SKM-1 (cell line): ENCODE data around the gene CDKN2B-AS1.
"Not testable (repeated sequence)": the region's sequence is repeated elsewhere in the genome, so short reads cannot be mapped to it uniquely, and the experiment has no call there.

ENCODE experiments used
- DNase-seq: peaks from one replicate; lab custom pipeline; 2025; ENCODE audit not compliant: unreplicated experiment; lab: John Stamatoyannopoulos, UW

The CDKN2B-AS1 gene

DNA sequence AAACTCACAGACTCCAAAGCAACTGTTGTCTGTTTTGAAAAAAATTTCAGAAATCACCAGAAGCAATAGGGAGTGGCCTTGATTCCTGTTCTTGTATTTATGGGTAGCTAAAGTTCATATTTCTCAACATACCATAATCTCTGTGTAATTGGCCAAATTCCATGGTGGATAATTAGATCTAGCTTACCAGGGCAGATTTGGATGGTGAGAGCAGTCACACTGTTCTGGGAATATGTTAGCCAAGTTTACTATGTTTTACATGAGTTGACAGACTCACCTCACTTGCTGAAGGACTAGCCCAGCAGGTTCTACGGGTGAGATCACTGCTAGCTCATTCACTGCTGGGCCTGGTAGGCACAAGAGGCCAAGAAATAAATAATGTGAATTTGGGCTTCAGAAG lies 47.2 kb downstream of the CDKN2B-AS1 start:
- DNase-seq = no peak

GRCh38 chr9:22043928-22044327 lies 49.3 kb downstream of the CDKN2B-AS1 start:
- no peak for DNase-seq

DNA sequence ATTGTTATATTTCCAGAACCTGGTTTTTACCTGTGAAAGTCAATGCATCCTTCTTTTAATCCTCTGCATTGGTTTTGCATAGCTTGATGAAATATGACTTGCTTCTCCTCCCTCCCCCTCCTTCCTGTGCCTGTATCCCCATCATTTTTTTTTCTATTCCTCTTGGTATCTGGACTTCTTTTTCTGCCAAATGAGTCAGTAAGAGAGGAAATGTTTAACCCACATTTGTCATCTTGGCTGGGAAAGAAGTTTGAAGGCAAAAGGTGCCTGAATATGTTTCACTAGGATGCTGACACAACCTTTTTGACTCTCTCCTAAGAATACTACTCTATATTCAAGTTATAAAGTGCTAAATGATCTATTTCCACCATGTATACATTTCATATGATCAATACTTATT lies 50.0 kb downstream of the CDKN2B-AS1 start:
- no peak for DNase-seq

- DNase-seq = no peak
Measured at GRCh38 chr9:22045423-22045822, 50.8 kb downstream of the CDKN2B-AS1 start.

- DNase-seq = no peak
Measured at GRCh38 chr9:22046243-22046885, 51.8 kb downstream of the CDKN2B-AS1 start.

DNA sequence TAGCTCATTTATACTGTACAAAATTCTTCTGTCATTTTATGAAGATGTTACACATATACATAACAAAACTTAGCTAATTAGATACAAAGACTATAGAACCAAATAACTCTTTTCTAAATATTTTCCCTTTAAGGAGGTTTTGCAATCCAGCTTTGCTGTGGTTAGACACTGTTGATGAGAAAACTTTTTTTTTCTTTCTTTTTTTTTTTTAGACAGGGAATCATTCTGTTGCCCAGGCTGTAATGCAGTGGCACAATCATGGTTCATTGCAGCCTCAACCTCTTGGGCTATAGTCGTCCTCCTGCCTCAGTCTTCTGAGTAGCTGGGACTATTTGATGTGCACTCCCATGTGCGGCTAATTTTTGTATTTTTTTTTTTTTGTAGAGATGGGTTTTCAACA lies 53.0 kb downstream of the CDKN2B-AS1 start:
- no peak for DNase-seq

DNA sequence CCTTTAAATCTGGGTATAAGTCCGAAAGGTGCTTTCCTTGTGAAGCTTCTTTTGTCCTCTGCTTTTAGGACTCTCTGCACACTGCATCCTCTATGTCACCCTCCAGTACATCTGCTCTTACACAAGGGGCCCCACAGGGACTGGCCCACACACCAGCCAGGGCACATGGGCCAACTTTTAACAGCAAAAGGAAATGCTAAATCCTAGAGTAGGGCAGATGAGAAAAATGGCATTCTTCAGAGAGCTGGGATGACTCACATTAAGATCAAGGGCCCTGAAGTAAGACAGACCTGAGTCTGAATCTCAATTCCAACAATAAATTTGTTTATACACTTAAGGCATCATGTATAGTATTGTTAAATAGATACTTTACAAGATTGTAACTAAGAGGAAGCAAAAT lies 54.8 kb downstream of the CDKN2B-AS1 start:
- DNase-seq = no peak

DNA sequence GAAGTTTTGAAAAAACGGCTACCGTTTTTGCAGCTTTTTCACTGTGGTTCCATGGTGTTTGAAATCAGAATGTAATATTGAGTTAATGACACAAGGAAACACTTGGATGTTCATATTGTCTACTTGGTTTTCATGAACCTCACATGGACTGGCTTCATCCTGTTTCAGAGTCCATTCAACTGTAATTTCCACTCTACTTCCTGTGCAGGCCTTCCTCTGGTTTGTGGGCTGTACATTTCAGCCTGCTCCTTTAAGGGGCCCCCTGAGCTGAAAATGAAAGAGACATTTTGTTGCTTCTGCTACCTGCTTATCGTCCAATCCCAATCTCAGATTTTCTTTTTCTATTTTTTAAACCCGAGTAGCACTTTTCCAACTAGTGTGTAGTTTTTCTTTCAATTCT lies 56.3 kb downstream of the CDKN2B-AS1 start:
- DNase-seq = peak; percentile 48

- DNase-seq = no peak
Measured at GRCh38 chr9:22052376-22052945, 57.9 kb downstream of the CDKN2B-AS1 start.

- DNase-seq = no peak
Measured at GRCh38 chr9:22053178-22053577, 58.6 kb downstream of the CDKN2B-AS1 start.

DNA sequence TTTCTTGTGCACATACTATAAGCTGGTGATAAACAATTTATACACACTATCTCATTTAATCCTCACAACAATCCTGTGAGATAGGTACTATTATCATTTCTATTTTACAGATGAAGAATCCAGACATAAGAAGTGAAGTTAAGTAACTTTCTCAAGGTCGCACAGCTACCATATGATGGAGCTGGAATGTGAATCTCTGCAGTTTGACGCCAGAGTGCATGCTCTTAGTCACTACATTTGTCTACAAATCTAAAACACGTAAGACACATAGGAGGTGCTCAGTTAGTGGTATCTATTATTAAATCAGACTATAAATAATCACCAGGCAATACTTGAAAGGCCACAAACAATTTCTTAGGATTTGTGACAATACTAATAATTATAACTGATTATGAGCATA lies 59.5 kb downstream of the CDKN2B-AS1 start:
- no peak for DNase-seq

GRCh38 chr9:22054529-22054928 lies 59.9 kb downstream of the CDKN2B-AS1 start:
- no peak for DNase-seq

DNA sequence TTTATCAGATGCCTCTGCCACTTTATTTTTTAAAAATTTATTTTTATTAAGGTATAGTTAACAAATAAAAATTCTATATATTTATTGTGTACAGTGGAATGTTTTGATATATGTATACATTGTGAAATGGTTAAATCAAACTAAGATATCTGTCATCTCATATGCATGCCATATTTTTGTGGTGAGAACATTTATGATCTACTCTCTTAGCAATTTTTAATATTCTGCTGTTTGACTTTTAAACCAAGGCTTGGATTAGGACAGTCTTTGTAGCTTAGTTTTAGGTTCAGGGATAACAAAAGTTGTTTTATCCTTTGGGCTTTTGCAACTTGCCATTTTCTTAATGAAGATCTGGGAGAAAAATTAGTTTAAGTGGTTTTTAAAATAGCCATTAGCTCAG lies 60.5 kb downstream of the CDKN2B-AS1 start:
- no peak for DNase-seq

DNA sequence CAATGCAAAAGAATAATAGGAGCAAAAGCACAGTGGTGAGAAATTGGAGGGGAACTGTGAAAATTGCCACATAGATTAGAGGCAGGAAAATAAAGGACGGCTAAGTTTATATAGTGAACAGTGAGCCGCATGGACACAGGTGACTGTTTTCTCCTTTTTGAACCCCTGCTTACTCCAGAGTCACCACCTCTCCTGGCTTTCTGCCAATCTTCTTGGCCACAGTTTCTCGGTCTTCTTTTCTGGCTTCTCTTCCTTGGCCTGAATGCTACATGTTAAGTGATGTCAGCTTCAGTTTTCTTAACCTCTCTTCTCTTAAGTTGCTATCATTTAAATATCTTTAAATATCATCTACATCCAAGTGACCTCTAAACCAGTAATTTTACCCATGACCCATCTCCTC lies 61.8 kb downstream of the CDKN2B-AS1 start:
- no peak for DNase-seq

DNA sequence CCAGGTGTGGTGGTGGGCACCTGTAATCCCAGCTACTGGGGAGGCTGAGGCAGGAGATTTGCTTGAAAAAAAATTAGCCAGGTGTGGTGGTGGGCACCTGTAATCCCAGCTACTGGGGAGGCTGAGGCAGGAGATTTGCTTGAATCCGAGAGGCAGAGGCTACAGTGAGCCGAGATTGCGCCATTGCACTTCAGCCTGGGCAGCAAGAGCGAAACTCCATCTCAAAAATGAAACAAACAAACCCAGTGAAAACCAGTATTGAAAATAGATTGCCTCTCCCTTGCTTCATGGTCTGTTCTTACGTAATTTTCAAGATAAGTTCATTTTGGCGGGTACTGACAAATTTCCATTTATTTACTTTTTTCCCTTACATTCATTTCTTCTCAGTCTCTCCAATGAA lies 63.4 kb downstream of the CDKN2B-AS1 start:
- DNase-seq = not testable (repeated sequence)

- no peak for DNase-seq
Measured at GRCh38 chr9:22060831-22061383, 66.3 kb downstream of the CDKN2B-AS1 start.

- DNase-seq = no peak
Measured at GRCh38 chr9:22064957-22065356, 70.4 kb downstream of the CDKN2B-AS1 start.

GRCh38 chr9:22065431-22066200 lies 71.0 kb downstream of the CDKN2B-AS1 start:
- no peak for DNase-seq

- no peak for DNase-seq
Measured at GRCh38 chr9:22067196-22067595, 72.6 kb downstream of the CDKN2B-AS1 start.

DNA sequence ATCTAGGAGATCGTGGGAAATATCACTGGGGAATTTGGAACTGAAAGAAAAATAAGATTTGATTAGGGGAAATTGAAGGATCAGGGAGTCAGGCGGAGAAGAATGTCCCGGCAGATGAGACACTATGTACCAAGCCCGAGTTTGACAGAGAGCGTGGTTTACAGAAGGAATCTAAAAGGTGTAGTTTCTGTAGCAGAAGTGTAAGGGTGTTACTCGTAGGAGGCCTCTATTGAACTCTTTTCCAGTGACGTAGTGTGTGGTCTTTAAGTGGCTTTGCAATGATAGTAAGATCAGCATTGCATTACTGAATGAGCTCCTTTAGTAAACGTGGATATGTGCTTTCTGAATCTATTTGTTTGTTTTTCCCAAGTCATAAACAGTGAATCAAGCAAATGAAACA lies 73.8 kb downstream of the CDKN2B-AS1 start:
- no peak for DNase-seq

DNA sequence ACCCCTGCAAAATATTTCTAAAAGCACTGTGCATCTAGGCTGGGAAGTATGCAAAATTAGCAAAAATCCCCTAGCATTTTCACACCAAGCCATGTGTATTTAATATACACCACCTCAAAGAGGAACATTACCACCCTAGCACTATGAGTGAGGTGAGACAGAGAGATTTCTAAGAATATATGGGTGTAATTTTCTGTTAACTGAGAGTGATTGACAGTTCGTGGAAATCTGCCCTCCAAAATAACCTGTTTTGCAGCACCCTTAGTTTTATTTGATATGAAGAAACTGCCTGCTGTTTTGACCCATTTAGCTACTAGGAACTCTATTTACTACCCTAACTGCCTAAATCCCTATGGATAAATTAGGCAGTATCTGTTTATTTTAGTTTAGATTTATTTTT lies 78.8 kb downstream of the CDKN2B-AS1 start:
- no peak for DNase-seq

GRCh38 chr9:22078081-22078480 lies 83.5 kb downstream of the CDKN2B-AS1 start:
- no peak for DNase-seq
